Measurements from ENCODE around the gene WNT5B. TPM values are rescaled to one million over a fixed set of nuclear protein-coding genes. Genes with fewer than 3 reads are reported as not detected.
"Not testable (repeated sequence)": the region's sequence is repeated elsewhere in the genome, so short reads cannot be mapped to it uniquely, and the experiment has no call there.

The WNT5B gene
- total RNA-seq, 4 donors from 2014 or later = 11.7 to 34.1 (median 17.6) TPM

DNA sequence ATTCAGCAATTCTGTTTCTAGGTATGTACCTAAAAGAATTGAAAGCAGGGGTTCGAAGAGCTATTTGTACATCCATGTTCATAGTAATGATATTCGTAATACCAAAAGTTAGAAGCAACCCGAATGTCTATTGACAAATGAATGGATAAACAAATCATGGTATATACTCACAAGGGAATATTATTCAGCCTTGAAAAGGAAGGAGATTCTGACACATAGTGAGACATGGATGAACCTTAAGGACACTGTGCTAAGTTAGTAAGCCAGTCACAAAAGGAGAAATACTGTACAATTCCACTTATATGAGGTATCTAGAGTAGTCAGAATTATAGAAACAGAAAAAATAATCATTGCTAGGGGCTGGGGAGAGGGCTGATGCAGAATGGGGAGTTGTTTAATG is 30.3 kb upstream of the WNT5B start:
- H3K27ac ChIP-seq = no peak overlapping the region
- no peaks in the 10 kb centered on the region for H3K36me3 ChIP-seq
- TF ChIP-seq POLR2A (IDR thresholded peaks at IDR 0.05) = no peak
- TF ChIP-seq CTCF (IDR thresholded peaks at IDR 0.05) = no peak
- TF ChIP-seq EP300 (IDR thresholded peaks at IDR 0.05) = no peak
- peaks cover 0 to 18% (median 4%) of the 10 kb centered on the region in 4 donors for H3K4me1 ChIP-seq
- H3K9me3 ChIP-seq = no peaks in the 10 kb centered on the region
- no peak overlapping the region for H3K4me3 ChIP-seq
- WGBS, 2 donors = 96 to 99% methylated on average over 3 of the region's 3 CpGs
- H3K27me3 ChIP-seq = no peaks in the 10 kb centered on the region
- no peak for DNase-seq (ENCODE audit: low spot score in 2 of 2)

GRCh38 chr12:1602706-1603105 is 26.3 kb upstream of the WNT5B start:
- peaks cover 0 to 32% (median 13%) of the 10 kb centered on the region in 4 donors for H3K4me1 ChIP-seq
- H3K4me3 ChIP-seq; H3K27ac ChIP-seq; H3K9me3 ChIP-seq; DNase-seq (ENCODE audit: low spot score in 2 of 2); H3K27me3 ChIP-seq; H3K36me3 ChIP-seq: not testable (repeated sequence)
- WGBS, 2 donors = 90 to 93% methylated on average over 9 of the region's 9 CpGs

DNA sequence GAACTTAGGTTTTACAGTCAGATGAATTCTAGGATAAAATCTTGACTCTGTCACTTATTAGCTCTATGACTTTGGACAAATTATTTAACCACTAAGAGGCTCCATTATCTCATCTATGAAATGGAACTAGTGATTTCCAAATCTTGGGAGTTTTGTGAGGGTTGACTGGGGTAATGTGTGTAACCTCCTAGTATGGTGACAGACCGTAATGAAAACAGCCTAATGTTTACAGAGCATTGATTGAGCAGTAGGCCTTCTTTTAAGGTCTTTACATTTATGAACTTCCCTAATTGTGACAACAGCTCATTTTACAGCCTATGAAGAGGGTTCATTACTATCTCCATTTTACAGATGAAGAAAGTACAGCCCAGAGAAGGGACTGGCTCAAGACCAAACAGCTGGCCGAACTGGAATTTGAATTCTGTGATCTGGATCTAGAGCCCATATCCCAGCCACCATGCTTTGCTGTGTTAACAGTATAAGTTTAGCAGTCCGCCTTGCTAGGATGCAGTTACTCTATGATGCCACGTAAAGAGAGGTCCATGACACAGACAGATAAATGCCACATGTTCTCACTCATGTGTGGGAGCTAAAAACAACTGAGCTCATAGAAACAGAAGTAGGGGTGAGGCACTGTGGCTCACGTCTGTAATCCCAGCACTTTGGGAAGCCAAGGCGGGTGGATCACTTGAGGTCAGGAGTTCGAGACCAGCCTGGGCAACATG is 25.6 kb upstream of the WNT5B start:
- Histone ChIP-seq H3K27ac (no peak overlapping the region), H3K36me3 (no peaks in the 10 kb centered on the region), H3K27me3 (no peaks in the 10 kb centered on the region), H3K4me3 (no peak overlapping the region), H3K4me1 (peaks cover 0 to 39% (median 18%) of the 10 kb centered on the region in 4 donors), H3K9me3 (no peaks in the 10 kb centered on the region)
- 82 to 87% methylated on average over 7 of the region's 7 CpGs for WGBS, 2 donors
- DNase-seq (ENCODE audit: low spot score in 2 of 2) = no peak
- no peak for TF ChIP-seq EP300 (IDR thresholded peaks at IDR 0.05)
- TF ChIP-seq CTCF (IDR thresholded peaks at IDR 0.05) = no peak
- no peak for TF ChIP-seq POLR2A (IDR thresholded peaks at IDR 0.05)

DNA sequence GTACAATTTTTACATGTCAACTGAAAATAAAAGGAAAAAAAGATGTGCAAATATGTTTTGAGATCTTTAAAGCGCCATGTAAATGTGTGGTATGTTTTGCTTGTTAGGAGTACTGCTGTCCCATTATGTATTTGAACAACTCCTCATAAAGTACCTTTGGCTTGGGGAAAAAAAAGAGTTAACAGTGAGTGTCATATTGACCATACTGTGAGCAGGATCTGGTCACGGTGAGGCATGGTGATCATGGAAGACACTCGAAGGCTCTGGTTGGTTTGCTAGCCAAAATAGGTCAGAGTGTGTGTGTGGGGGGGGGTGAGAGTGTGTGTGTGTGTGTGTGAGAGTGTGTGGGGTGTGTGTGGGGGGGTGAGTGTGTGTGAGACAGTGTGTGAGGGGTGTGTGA is 24.6 kb upstream of the WNT5B start:
- no peak overlapping the region for H3K4me3 ChIP-seq
- DNase-seq (ENCODE audit: low spot score in 2 of 2) = no peak
- H3K4me1 ChIP-seq = peaks cover 0 to 49% (median 19%) of the 10 kb centered on the region in 4 donors
- TF ChIP-seq EP300 (IDR thresholded peaks at IDR 0.05) (no peak), CTCF (IDR thresholded peaks at IDR 0.05) (no peak), POLR2A (IDR thresholded peaks at IDR 0.05) (no peak)
- no peaks in the 10 kb centered on the region for H3K9me3 ChIP-seq
- peak overlapping the region in 2 of 4 donors; percentile 21 to 79 for H3K27ac ChIP-seq
- no peaks in the 10 kb centered on the region for H3K36me3 ChIP-seq
- H3K27me3 ChIP-seq = no peaks in the 10 kb centered on the region
- WGBS, 2 donors = 51 to 52% methylated on average over 3 of the region's 3 CpGs

DNA sequence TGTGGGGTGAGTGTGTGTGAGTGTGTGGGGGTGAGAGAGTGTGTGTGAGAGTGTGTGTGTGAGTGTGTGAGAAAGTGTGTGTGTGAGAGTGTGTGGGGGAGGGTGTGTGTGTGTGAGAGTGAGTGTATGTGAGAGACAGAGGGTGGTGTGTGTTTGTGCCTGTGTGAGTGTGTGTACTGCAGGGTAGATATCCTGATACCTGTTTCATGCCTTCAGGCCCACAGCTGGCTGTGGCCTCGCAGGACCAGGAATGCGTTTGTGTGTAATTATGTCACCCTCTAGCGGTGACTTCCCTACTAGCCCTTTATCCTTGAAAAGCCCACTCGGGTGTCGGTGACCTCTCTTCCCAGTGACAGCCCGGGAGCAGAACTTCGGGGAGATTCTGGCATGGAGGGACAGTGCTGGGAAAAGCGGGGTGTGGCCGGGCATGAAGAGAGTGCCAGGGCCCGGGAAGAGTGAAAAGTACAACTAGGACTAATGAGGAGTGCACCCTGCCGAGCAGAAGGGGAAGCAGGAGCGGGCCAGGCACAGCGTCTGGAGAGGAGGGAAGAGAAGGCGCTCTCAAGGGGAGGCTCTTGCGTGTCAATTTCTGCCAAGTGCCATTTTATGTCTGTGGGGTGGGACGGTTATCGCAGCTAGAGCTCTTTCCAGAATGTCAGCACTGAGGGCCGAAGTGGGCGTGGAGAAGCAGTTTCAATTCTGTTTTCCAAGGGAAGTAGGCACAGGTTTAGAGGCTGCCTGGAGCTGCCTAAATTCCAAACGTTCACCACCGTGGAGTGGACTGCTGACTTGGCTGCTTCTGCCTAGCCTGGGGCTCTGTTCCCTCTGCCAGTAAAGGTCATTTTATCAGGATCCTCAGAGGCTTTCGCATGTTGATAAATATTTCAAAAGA is 23.7 kb upstream of the WNT5B start:
- peak overlapping the region; percentile 79 to 93 (median 90) for H3K27ac ChIP-seq
- no peaks in the 10 kb centered on the region for H3K36me3 ChIP-seq
- TF ChIP-seq POLR2A (IDR thresholded peaks at IDR 0.05) (no peak), EP300 (IDR thresholded peaks at IDR 0.05) (peak in 1 of 2 donors; percentile 44), CTCF (IDR thresholded peaks at IDR 0.05) (peak; percentile 75 to 92 (median 83))
- H3K4me1 ChIP-seq = peaks cover 0 to 57% (median 19%) of the 10 kb centered on the region in 4 donors
- H3K4me3 ChIP-seq = peak overlapping the region; percentile 34 to 53 (median 43)
- DNase-seq (ENCODE audit: low spot score in 2 of 2) = peak; percentile 46 to 88
- WGBS, 2 donors = 0 to 1% methylated on average over 22 of the region's 22 CpGs
- H3K27me3 ChIP-seq = no peaks in the 10 kb centered on the region
- no peaks in the 10 kb centered on the region for H3K9me3 ChIP-seq

Measured in tibial nerve (tissue), 4 donors.